ENCODE results near the gene IFITM10.

IFITM10 gene

GRCh38 chr11:1729692-1730011 lies 20.7 kb downstream of the IFITM10 start:
- H3K27ac ChIP-seq (ENCODE audit: extremely low read depth, low read depth, low read length) = no peak overlapping the region
- no peaks in the 10 kb centered on the region for H3K9me3 ChIP-seq (ENCODE audit: control insufficient read depth, insufficient read depth, low read depth, low read length)
- ChIA-PET CTCF (interaction anchor here (1.4 kb wide), 1 partner anchor 36 kb away, joined by 5 read pairs; no protein-coding TSS in a partner anchor), POLR2A (no interaction called here)
- no peaks in the 10 kb centered on the region for H3K4me1 ChIP-seq (ENCODE audit: control insufficient read depth, insufficient read depth, low read length)
- H3K36me3 ChIP-seq (ENCODE audit: control insufficient read depth in 2 of 2, insufficient read depth in 1 of 2, low read length in 2 of 2) = no peaks in the 10 kb centered on the region
- H3K4me3 ChIP-seq (ENCODE audit: low read depth, low read length) = no peak overlapping the region
- TF ChIP-seq ZNF239 (tag by site-specific recombination; IDR thresholded peaks at IDR 0.05) (no peak), ZNF214 (tag by site-specific recombination; IDR thresholded peaks at IDR 0.05; ENCODE audit: borderline replicate concordance) (no peak)

- ChIA-PET CTCF (no interaction called here), POLR2A (no interaction called here)
- Histone ChIP-seq H3K27ac (ENCODE audit: extremely low read depth, low read depth, low read length) (no peak overlapping the region), H3K4me1 (ENCODE audit: control insufficient read depth, insufficient read depth, low read length) (no peaks in the 10 kb centered on the region), H3K9me3 (ENCODE audit: control insufficient read depth, insufficient read depth, low read depth, low read length) (no peaks in the 10 kb centered on the region), H3K4me3 (ENCODE audit: low read depth, low read length) (no peak overlapping the region), H3K36me3 (ENCODE audit: control insufficient read depth in 2 of 2, insufficient read depth in 1 of 2, low read length in 2 of 2) (no peaks in the 10 kb centered on the region)
- TF ChIP-seq ZNF639 (tag by site-specific recombination; IDR thresholded peaks at IDR 0.05) = no peak
- TF ChIP-seq INSM2 (tag by site-specific recombination; IDR thresholded peaks at IDR 0.05) = no peak
- TF ChIP-seq ZNF114 (tag by site-specific recombination; IDR thresholded peaks at IDR 0.05) = no peak
- TF ChIP-seq ZBTB11 (tag by site-specific recombination; conservative IDR thresholded peaks at IDR 0.05; ENCODE audit: low read depth) = no peak
- TF ChIP-seq ZNF10 (tag by site-specific recombination; IDR thresholded peaks at IDR 0.05) = no peak
- TF ChIP-seq ZNF132 (tag by site-specific recombination; IDR thresholded peaks at IDR 0.05; ENCODE audit: borderline replicate concordance) = no peak
- TF ChIP-seq ZNF544 (tag by site-specific recombination; IDR thresholded peaks at IDR 0.05) = no peak
- TF ChIP-seq ELK4 (IDR thresholded peaks at IDR 0.05; ENCODE audit: borderline replicate concordance, low read depth, low read length) = no peak
- no peak for TF ChIP-seq ZNF623 (tag by site-specific recombination; IDR thresholded peaks at IDR 0.05)
- no peak for TF ChIP-seq ZNF26 (tag by site-specific recombination; IDR thresholded peaks at IDR 0.05)
These were observed 21.3 kb downstream of the IFITM10 start for GRCh38 chr11:1728931-1729691.

All from HEK293 (cell line).